Chondrocyte (in vitro differentiated cells): Measurements from ENCODE around the gene RPEL1. TPM values are rescaled to one million over a fixed set of nuclear protein-coding genes. Genes with fewer than 3 reads are reported as not detected.
A peak's percentile ranks its signal among the peaks of the same experiment; 100 is the strongest.

ENCODE experiments used
- DNase-seq: peaks from one replicate; pipeline ENCODE4 v3.0.0; 2021; ENCODE audit warnings: mixed read lengths, low spot score
- H3K27ac Mint-ChIP-seq: one replicate; pipeline ENCODE4 v1.8.0; 2021; ENCODE audit warnings: mild to moderate bottlenecking, moderate library complexity, mixed read lengths; ENCODE audit not compliant: unreplicated experiment
- H3K27me3 Mint-ChIP-seq: 2 replicates; pipeline ENCODE4 v1.8.0; 2021; ENCODE audit warnings: low read depth, mixed read lengths
- H3K36me3 Mint-ChIP-seq: 2 replicates; pipeline ENCODE4 v1.8.0; 2021; ENCODE audit warnings: low read depth, mixed read lengths
- H3K4me1 Mint-ChIP-seq: 2 replicates; pipeline ENCODE4 v1.8.0; 2021; ENCODE audit warnings: low read depth, mild to moderate bottlenecking, mixed read lengths
- H3K4me3 Mint-ChIP-seq: one replicate; pipeline ENCODE4 v1.8.0; 2021; ENCODE audit warnings: mild to moderate bottlenecking, moderate library complexity, mixed read lengths; ENCODE audit not compliant: unreplicated experiment
- H3K9me3 Mint-ChIP-seq: 2 replicates; pipeline ENCODE4 v1.8.0; 2021; ENCODE audit warnings: low read depth, mixed read lengths
- total RNA-seq: library from RNA; stranded (reverse); gene quantifications from 3 replicates; pipeline ENCODE4 v1.2.1, GENCODE V29; 2021
- TF ChIP-seq, protein P1 (sequence below): fragments of 200-600 bp; sonication (generic); IDR thresholded peaks from 2 replicates; pipeline ENCODE4 v1.5.0; 2021; ENCODE audit warnings: antibody characterized with exemption, mild to moderate bottlenecking, moderate library complexity

RPEL1 gene
- total RNA-seq, 1 donor from 2014 or later, result not detected

DNA sequence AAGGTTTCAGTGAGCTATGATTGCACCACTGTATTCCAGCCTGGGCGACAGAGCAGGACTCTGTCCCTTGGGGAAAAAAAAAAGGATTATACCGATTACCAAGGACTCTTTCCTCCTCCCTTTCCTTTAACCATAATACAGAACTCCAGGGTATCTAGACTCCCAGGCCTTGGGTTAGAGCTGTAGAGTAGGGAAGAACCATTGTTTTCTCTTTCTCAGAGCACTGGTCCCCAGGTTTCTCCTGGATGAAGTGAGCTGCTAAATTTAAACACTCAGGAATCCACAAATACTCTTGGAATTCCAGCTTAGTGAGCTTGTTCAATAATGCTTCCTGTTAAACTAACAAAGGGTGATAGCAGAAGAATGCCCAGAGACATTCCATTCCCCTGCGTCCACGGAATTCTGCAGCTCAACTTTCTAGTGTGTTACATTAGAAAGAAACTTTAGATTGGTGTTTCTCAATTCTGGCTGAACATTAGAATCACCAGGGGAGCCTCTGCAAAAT, 14.6 kb upstream of the RPEL1 start:
- no peaks in the 10 kb centered on the region for H3K27me3 Mint-ChIP-seq
- peak overlapping the region; percentile 96 for H3K27ac Mint-ChIP-seq
- H3K36me3 Mint-ChIP-seq, result no peaks in the 10 kb centered on the region
- no peak for DNase-seq
- TF ChIP-seq, protein P1, sequence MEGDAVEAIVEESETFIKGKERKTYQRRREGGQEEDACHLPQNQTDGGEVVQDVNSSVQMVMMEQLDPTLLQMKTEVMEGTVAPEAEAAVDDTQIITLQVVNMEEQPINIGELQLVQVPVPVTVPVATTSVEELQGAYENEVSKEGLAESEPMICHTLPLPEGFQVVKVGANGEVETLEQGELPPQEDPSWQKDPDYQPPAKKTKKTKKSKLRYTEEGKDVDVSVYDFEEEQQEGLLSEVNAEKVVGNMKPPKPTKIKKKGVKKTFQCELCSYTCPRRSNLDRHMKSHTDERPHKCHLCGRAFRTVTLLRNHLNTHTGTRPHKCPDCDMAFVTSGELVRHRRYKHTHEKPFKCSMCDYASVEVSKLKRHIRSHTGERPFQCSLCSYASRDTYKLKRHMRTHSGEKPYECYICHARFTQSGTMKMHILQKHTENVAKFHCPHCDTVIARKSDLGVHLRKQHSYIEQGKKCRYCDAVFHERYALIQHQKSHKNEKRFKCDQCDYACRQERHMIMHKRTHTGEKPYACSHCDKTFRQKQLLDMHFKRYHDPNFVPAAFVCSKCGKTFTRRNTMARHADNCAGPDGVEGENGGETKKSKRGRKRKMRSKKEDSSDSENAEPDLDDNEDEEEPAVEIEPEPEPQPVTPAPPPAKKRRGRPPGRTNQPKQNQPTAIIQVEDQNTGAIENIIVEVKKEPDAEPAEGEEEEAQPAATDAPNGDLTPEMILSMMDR, result no peak
- peaks cover 51% of the 10 kb centered on the region for H3K4me1 Mint-ChIP-seq
- peak overlapping the region; percentile 12 for H3K4me3 Mint-ChIP-seq
- H3K9me3 Mint-ChIP-seq, result no peaks in the 10 kb centered on the region

DNA sequence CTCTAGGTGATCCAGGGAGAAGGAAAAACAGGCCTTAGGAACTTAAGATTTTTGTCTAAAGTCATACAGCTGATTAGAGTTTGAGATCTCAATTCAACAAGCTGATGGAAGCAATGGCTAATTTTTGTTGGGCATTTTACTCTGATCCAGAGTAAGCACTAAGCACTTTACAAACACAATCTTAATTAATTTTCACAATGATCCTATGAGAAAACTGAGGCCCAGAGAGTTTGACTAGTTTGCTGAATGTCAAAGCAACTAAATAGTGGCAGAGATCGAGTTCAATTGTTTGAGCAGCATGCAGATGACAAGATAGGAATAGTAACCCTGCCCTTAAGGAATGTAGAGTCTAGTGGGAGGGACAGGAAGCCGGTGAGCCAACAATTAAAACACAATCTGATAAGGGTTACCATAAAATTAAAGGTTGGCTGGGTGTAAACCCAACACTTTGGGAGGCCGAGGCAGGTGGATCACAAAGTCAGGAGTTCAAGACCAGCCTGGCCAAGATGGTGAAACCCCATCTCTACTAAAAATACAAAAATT, 13.5 kb upstream of the RPEL1 start:
- no peaks in the 10 kb centered on the region for H3K9me3 Mint-ChIP-seq
- no peaks in the 10 kb centered on the region for H3K36me3 Mint-ChIP-seq
- H3K27ac Mint-ChIP-seq, result peak overlapping the region; percentile 96
- TF ChIP-seq, protein P1, result no peak
- H3K4me3 Mint-ChIP-seq, result no peak overlapping the region
- DNase-seq, result no peak
- H3K27me3 Mint-ChIP-seq, result no peaks in the 10 kb centered on the region
- H3K4me1 Mint-ChIP-seq, result peaks cover 51% of the 10 kb centered on the region

DNA sequence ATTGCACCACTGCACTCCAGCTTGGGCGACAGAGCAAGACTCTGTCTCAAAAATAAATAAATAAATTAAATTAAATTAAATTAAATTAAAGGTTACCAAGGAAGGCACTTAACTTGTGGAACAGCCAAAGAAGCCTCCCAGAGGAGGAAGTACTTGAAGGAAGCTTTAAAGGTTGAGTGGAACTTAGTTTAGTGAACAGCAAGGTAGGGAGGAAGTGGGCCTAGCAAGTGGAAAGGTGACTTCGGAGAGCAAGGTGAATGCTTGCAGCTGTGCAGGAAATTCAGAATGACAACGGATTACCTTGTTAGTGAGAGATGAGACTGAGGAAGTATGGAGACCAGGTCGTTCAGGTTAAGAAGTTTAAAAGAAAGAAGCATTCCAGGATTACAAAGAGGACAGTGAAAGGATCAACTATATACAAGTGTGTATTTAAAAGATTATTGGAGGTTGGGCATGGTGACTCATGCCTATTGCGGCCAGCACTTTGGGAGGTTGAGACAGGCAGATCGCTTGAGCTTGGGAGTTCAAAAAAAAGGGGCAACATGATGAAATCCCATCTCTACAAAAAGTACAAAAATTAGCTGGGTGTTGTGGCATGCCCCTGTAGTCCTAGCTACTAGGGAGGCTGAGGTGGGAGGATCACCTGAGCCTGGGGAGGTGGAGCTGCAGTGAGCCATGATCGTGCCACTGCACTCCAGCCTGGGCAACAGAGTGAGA, 12.8 kb upstream of the RPEL1 start:
- Mint-ChIP-seq H3K4me1 (peaks cover 47% of the 10 kb centered on the region), H3K27ac (peak overlapping the region; percentile 93), H3K27me3 (no peaks in the 10 kb centered on the region), H3K4me3 (no peak overlapping the region), H3K9me3 (no peaks in the 10 kb centered on the region), H3K36me3 (no peaks in the 10 kb centered on the region)
- no peak for DNase-seq
- TF ChIP-seq, protein P1, result no peak

DNA sequence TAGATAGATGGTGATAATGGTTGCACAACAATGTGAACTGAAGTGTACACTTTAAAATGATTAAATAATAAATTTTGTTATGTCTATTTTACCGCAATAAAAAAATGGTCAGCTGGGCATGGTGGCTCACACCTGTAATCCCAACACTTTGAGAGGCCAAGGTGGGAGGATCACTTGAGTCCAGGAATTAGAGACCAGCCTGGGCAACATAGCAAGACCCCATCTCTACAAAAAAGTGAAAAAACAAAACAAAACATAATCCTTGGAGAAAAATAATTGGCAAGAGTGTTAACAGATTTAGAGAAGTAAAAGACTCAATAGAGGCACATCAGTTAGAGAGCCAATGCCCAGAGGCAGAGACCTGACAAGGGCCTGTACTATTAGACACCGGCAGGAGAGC, 9.9 kb upstream of the RPEL1 start:
- no peaks in the 10 kb centered on the region for H3K27me3 Mint-ChIP-seq
- no peak for DNase-seq
- peaks cover 39% of the 10 kb centered on the region for H3K4me1 Mint-ChIP-seq
- H3K36me3 Mint-ChIP-seq, result no peaks in the 10 kb centered on the region
- no peak overlapping the region for H3K4me3 Mint-ChIP-seq
- no peak overlapping the region for H3K27ac Mint-ChIP-seq
- TF ChIP-seq, protein P1, result no peak
- no peaks in the 10 kb centered on the region for H3K9me3 Mint-ChIP-seq

DNA sequence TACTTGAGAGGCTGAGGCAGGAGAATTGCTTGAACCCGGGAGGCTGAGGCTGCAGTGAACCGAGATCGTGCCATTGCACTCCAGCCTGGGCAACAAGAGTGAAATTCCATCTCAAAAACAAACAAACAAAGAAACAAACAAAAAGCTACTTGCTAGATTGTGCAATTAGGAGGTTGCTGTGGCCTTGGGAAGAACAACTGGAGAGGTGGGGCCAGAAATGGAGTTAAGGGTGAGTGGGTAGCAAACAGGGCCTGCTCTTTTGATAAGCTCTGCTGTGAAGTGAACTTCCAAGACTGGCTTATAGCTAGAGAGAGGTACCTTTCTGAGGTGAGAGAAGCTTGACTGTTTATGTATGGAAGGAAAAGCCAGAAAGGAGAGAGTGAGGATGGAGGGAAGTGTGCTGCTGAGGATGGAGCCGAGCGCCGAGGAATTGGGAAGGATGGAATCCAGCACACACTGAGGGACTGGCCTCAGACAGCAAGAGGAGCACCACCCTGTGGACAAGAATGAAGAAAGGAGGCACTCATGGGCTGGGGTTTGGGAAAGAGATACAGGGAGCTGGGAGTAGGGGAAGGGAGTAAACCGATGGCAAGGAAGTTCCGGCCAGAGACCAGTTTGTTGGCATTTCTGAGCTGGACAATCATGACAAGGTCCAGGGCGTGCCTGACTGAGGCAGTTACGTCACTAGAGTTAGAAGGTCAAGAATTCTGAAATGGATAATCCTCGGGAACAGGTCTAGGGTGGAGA, 7.0 kb upstream of the RPEL1 start:
- Mint-ChIP-seq H3K36me3 (no peaks in the 10 kb centered on the region), H3K4me3 (no peak overlapping the region)

More for the DNA sequence above, 7.0 kb upstream of the RPEL1 start:
- peak overlapping the region; percentile 46 for H3K27ac Mint-ChIP-seq
- TF ChIP-seq, protein P1, result peak; percentile 71
- peaks cover 24% of the 10 kb centered on the region for H3K4me1 Mint-ChIP-seq
- no peaks in the 10 kb centered on the region for H3K27me3 Mint-ChIP-seq
- DNase-seq, result no peak
- no peaks in the 10 kb centered on the region for H3K9me3 Mint-ChIP-seq
